GM21737 (cell line): ENCODE data around the gene PTPRT.

Source experiments
- ATAC-seq: cut with Tn5 transposase; IDR thresholded peaks from one replicate; pipeline ENCODE4 v1.9.1; 2021; ENCODE audit warnings: mild to moderate bottlenecking, moderate library complexity; ENCODE audit not compliant: unreplicated experiment

The PTPRT gene

DNA sequence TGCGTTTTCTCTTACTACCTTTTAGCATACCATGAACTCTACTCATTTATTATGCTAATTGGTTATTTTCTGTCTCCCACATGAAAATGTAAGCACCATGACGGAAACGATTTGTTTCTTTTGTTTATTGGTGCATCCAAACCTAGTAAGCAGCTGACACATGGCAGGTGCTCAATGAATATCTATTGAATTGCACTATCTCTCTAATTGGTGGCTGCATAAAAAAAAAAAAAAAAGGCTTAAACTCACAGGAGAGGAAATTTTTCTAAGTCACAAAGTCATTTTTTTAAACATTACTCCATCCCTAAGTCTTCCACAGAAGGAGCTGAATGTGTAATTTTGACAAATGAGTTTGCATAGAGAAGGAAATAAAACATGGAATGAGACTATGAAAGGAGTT, 608.4 kb downstream of the PTPRT start:
- ATAC-seq, result no peak

DNA sequence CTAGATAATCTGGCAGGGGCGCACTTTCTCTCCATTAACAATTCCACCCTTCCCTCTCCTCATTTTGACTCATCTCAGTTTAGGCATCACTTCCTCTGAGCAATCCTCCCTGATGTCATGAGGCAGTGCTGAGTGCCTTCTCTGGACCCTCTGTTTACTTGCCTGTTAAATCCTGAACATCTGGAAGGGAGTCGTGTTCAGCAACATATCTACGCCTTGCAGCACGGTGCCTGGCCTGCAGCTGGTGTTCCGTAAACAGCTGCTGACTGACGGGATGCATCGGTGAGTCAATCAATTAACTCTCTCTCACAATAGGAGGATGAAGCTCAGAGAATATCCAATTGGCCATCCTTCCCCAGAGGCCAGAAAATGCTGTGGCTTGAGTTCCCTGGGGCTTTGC, 613.5 kb downstream of the PTPRT start:
- no peak for ATAC-seq

DNA sequence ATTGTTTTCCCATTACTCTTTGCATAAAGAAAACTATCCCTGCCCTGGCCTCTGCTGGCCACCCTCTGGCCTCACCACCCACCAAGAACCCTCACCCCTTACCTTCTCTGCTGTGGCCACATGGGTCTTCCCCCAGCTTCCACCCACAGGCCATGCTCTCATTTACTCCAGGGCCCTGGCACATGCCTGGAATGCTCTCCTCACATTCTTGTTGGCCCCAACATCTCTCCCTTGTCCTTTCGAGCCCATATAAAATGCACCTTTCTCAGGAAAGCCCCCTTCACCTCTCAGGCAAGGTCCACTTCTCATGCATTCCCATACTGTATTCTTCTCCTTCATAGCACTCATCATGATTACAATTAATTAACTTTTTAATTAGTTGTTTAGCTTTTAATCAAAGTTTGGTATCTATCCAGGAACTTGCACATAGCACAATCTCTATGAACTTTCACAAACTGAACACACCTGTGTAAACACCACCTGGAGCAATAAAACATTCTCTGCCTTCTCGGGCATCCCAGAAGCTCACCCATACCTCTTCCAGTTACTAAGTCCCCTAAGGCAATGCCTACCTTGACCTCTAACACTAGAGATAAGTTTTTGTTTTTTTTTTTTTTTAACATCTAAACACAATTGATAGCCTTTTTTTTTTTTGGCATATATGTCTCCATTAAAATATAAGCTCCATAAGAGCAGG, 617.2 kb downstream of the PTPRT start:
- ATAC-seq, result no peak

DNA sequence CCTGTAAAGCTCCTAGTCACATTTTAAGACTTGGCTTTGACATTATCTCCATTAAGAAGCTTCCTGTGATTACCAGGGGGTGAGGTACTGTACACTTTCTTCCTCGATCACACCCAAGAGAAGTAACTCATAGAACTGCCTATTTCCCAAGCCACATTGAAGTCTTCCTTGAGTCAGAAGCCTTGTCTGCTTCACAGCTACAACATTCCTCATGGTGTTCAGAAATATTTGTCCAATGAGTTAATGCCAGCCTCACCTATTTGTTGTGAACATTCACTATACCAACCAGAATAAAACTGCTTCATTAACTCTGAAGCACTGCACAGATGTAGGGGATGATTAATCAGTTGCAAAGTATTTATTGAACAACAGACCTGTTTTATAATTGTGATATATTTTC, 622.3 kb downstream of the PTPRT start:
- ATAC-seq, result no peak

DNA sequence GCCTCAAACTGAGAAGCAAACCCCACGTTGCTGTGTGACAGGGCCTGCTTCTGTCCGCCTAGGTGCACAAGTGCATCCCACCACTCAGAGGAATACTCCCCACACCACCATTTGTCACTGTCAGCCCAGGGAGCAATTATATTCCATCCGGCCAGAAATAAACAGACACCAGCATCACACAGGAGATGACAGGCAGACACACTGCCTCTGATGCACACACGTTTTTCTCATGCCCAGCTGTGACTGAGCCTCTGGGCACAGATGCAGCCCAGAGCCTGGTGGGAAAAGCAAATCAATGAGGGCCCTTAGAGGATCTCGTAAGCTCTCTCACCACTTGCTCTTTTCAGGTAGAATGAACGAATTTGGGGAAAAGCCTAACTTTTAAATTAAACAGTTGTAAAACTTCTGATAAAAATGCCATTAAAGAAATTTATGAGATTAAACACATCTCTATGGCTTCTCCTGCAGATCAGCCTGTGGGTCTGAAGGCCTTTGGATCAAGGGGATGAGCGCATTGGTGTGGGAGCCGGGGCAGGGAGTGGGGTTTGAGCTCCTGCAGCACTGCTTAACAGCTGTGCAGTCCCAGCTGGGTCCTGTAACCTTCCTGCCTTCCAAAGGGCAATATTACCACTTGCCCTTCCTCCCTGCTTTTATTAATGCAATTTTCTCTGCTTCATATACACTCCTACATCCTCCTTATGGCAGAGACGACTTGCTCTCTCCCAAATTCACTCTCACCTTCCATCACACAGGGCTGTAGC, 624.3 kb downstream of the PTPRT start:
- no peak for ATAC-seq

DNA sequence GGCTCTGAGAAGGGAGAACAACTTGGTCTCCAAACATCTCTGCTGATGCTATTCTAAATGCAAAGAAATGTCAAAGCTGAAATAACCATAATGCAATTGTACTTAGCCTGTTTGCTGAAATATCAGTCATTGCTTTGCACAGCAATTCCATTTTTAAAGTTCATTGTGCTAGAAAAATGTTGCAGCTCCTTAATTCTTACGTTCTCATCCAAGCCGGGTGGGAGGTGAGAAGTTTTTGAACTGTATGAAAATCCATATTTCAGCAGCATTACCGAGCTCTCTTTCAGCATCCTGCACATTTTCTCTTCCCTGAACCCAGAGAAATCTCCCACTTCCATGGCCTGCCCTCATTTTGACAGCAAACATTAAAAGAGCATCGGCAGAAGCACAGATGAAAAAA, 630.0 kb downstream of the PTPRT start:
- no peak for ATAC-seq

DNA sequence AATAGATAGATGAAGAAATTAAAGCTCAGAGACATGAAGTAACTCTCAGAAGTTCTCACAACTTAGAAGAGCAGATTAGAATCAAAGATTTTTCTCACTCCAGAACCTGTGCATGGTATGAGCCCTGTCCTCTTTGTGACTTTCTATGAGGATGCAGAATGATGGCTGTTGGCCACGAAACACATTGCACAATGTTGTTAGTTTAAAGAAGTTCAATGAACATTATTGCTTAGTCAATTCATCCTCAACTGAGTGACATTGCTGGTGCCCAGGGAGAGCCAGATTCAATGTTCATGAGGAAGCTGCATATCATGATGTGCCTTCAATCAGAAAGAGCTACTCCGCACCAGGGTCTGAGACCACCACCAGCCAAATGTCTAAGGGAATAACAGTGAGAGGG, 633.1 kb downstream of the PTPRT start:
- ATAC-seq, result no peak

DNA sequence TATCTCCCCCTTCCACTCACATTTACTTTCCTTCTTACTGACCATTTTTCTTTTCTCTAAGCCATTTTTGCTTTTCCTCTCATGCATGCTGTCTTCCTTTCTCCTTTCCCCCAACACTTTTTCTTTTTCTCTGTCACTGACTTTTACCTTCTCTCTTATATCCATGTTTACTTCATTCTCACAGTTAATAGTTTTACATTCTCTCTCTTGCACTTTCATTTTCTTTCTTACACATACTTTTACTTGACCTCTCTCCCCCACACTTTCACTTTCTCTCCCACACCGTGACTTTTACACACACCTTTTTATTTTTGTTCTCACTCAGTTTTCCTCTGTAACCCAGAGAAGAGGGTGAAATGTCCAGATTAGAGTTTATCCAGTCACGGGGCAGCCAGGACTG, 636.3 kb downstream of the PTPRT start:
- ATAC-seq, result no peak

DNA sequence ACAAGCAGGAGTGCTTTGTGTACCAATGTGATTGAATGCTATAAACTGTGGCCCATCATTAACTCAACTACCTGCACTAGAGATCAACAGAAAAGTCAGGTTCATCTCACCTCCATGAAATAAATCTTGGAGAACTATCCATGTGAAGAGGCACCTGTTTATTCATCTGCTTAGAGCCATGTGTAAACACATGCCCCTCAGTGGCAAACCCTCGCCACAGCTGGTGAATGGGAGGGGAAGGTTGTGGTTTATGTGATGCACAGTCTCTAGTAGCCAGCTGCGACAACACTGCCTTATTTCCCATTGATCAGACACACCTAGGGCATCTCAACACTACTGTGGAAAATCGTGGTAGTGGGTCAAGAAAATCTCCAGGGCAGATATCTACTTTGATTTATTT, 640.2 kb downstream of the PTPRT start:
- no peak for ATAC-seq

DNA sequence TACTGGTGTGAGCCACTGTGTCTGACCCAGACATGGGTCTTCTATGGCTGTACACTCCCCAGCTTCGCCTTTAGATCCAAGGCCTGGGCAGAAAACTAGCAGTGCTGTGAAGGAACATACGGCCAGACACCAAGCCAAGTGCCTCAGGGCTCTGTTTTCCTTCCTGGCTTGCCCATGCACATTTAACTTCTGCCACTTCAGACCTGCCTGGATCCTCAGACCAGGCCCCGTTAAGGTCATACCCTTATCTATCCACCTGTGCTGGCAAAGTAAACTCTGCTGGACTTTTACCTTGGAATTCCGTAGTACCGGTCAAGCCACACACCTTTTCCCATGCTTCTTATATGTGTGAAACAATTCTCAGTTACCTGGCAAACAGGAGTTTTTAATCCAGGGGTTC, 644.8 kb downstream of the PTPRT start:
- no peak for ATAC-seq

DNA sequence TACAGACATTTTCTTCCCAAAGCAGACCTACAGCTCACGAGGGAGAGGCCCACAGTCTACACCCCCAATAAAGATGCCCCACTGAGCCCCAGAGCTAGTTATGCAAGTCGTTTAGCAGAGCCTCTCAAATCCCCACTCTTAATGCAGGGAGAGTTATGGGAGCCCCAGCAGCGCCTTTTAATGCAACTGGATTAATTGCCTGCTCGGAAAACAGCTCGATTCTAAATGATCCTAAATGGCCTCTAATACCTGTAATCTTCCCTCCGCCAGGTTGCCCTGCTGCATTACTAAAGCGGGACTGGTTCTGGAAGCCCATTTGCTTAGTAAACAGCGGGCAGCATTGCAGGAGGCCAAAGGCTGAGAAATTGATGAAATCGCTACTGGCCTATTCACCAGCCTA, 656.9 kb downstream of the PTPRT start:
- no peak for ATAC-seq

DNA sequence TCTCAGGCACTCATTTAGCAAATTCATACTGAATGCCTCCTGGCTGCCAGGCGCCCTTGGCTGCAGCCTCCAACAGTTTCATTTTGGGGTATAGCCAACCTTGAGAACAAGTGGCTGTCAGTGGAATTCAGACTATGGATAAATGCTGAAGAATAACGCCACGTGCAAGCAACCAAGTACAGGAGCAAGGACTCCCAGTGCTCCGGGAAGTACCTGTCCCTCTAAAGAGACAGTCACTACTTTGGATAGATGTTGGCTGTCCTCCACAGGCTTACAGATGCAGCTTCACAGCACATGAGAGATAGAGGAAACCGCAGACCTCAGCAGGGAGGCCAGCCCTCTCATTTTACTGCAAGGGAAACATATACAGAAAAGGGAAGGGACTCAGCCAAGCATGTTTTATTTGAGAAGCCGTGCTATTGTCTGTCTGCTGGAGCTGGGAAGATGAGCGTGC, 658.2 kb downstream of the PTPRT start:
- no peak for ATAC-seq

DNA sequence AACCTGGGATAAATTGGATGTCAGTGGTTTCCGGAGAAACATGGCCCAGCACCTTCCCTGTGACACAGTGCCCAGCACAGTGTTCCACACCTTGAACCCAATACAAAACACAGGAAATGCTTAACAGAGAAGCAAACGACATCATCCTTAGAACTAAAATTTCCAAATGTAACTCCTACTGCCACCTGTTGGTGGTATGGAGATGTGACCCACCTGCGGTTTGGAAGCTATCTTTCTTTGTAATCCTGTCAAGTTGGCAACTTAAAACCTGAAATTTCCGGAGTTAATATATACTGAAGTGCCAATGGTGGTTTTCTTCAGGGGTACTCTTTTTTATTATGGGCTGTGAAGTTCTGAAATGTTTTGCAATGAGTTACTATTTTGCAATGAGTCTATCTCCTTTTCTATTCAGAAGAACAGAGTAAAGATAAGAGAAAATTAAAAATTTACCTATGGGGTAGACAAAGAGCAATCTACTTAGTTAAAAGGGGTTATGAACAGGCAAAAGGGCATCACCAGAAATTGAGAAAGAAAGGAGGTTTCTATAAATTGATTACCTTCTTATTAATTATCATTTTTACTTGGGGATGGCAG, 658.8 kb downstream of the PTPRT start:
- no peak for ATAC-seq

DNA sequence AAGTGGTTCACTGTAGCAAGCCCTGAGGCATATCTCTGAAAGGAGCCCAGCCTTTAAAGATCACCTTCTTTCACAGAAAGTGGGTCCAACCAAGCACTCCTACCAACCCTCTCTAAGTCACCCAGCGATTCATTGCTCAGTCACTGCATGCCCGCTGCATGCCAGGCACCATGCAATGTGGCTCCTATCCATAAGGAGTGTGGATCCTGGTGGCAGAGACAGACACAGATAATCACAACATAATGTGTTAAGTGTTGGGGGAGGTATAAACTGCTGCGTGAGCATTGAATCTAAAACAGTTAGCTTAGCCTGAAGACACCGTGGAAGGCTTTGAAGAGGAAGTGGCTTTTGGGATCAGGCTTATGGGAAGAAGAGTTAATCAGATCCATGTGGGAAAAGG, 659.5 kb downstream of the PTPRT start:
- ATAC-seq, result no peak

DNA sequence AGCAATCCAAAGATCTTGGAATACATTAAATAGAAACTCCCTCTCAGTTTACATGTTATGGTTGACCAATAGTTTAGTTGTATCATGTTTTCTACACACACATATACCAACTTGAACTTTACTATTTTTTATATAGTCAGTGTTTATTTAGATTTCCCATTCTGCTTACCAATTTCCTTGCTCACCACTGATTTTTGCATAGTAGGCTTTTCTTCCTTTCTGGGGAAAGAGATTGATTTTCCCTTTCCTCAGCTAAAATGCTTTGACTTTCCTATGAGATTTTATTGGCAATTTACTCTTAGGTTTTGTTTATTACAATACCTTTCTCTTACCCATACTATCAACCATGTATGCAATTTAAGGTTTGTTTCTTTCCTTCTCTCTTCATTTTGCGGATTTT, 665.6 kb downstream of the PTPRT start:
- ATAC-seq, result no peak

DNA sequence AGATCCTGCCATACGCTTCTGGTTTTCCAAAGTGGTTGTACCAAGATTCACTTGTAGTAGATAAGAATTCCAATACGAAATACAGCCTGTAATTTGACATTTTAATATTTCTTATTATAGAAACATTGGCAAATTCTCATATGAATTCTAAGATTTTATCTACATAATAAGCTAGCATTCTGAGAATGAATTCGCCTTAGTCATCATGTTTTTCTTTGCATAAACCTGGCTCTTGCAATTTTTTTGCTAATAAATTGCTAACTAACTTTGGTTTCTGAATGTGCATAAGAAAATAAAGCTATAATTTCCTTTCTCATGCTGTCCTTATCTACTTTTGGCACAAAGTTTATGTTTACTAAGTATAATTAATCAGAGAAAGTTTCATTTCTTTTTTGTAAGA, 673.0 kb downstream of the PTPRT start:
- ATAC-seq, result no peak

DNA sequence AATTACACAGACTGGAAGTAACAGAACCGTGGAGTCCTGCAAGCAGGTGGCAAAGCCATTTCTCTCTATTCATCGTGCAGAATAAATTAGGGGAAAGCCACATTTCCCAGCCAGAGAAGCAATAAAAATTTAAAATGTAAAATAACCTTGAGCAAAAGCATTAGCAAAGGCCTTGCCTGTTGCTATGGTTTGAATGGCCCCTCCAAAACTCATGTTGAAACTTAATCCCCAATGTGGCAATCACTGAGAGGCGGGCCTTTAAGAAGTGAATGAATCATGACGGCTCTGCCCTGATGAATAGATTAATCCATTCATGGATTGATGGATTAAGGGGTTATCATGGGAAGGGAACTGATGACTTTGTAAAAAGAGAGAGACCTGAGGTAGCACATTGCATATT, 679.0 kb downstream of the PTPRT start:
- ATAC-seq, result no peak

DNA sequence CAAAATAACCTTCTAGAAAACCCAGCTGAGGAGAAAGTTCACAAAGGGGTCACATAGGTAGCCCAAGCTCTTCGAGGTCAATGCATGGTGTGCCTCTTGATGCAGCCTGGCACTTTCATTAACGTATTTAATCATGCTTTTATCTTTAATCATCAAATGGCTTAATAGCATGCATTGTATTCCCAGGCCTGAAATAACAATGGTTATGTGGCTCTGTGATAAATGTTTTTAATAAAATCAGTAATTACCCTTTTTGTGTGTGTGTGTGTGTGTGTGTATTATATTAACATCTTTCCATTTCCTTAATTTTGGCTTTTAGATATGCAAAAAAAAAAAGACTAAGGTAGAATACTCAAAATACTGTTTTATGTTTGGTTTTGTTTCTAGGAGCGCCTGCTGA, 681.8 kb downstream of the PTPRT start:
- ATAC-seq, result no peak

DNA sequence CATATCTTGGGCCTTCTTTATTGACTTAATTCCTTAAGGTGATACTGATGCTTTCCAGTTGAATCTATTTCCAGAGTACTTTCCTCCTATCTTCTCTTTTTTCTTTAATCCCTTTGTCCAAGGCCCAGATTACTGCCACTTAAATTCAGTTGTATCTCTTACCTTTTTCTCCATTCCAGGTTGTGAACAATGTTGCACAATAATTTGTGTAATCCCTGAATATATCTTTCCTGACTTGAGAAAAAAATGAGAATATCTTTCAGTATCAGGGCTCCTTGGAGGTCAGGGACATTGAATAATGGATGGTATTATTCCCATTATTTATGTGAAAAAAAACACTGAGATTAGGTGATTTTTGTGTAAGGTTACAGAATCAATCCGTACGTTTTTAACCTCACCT, 683.3 kb downstream of the PTPRT start:
- no peak for ATAC-seq

DNA sequence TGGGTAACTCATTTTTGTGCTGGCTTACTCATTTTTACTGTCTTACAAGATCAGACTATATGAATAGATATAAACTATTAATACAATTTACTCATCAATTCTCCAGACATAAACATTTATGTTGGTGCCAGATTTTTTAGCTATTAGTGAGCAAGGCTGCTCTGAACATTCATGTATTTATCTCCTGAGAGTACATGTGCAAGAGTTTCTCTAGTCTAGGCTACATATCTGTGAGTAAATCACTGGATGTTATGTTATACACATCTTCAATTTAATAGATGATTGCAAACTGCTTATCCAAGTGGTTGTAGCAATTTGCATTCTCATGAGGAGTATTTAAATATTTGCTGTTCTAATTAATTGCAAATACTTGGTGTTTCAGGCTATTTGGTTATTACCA, 687.1 kb downstream of the PTPRT start:
- no peak for ATAC-seq

DNA sequence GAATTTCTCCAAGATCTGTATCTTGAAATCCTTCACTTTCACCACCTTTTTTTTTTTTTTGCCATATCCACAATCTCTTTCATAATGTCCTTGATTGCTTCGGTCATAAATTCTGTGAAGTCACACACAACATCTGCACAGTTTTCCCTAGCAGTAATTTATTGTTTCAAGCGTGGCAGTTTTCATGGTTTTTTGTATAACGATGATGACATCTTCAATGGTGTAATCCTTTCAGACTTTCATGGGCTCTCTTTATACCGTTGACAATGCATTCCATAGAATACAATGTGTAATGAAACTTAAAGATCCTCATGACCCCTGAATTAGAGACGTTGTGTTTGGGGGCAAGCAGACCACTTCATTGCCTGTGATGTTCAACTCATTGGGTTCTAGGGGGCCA, 693.1 kb downstream of the PTPRT start:
- no peak for ATAC-seq

DNA sequence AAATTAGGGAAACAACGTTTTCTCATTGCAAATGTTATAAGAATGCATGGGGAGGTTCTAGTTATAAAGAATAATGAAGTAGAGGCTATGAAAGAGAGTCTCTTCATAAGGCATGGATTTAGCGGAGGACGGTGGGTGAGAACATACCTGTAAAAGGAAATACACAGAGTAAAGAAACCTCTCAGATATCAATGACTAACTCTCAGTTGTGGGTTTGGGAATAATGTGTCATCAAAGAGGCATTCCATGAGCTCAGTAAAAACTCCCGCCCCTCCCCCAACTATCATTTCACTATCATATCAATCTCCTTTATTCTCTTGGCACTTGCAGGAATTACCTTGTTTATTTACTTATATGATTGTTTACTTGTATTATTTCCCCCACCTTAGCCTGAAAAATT, 695.4 kb downstream of the PTPRT start:
- ATAC-seq, result no peak
